ENCODE results near the gene CAD. TPM values are rescaled to one million over a fixed set of nuclear protein-coding genes. Genes with fewer than 3 reads are reported as not detected.
"Not testable (repeated sequence)": the region's sequence is repeated elsewhere in the genome, so short reads cannot be mapped to it uniquely, and the experiment has no call there.

The CAD gene
- polyA plus RNA-seq (ENCODE audit: insufficient read length in 3 of 3) = 10 to 100 TPM; 40.8 to 42.0 (median 41.9) TPM

GRCh38 chr2:27217173-27218121, at the start of gene CAD:
CAD (plus strand) TSS chr2:27217369; CDS start chr2:27217552, 183 bp downstream.
- DNase-seq (ENCODE audit: low read depth in 3 of 3, low spot score in 2 of 3) = peak in 2 of 3 donors; percentile 65

GRCh38 chr2:27170581-27171337, 46.4 kb upstream of the CAD start:
- DNase-seq (ENCODE audit: low read depth in 3 of 3, low spot score in 2 of 3) = no peak

- no peak for DNase-seq (ENCODE audit: low read depth in 3 of 3, low spot score in 2 of 3)
Measured at GRCh38 chr2:27171351-27171848, 45.8 kb upstream of the CAD start.

GRCh38 chr2:27174638-27175037, 42.5 kb upstream of the CAD start:
- DNase-seq (ENCODE audit: low read depth in 3 of 3, low spot score in 2 of 3) = no peak

GRCh38 chr2:27175330-27175729, 41.8 kb upstream of the CAD start:
- DNase-seq (ENCODE audit: low read depth in 3 of 3, low spot score in 2 of 3) = no peak

- DNase-seq (ENCODE audit: low read depth in 3 of 3, low spot score in 2 of 3) = not testable (repeated sequence)
Measured at GRCh38 chr2:27175781-27176180, 41.4 kb upstream of the CAD start.

GRCh38 chr2:27177441-27178351, 39.5 kb upstream of the CAD start:
- DNase-seq (ENCODE audit: low read depth in 3 of 3, low spot score in 2 of 3) = no peak

GRCh38 chr2:27178469-27178868, 38.7 kb upstream of the CAD start:
- no peak for DNase-seq (ENCODE audit: low read depth in 3 of 3, low spot score in 2 of 3)

- no peak for DNase-seq (ENCODE audit: low read depth in 3 of 3, low spot score in 2 of 3)
Measured at GRCh38 chr2:27179344-27180000, 37.7 kb upstream of the CAD start.

- no peak for DNase-seq (ENCODE audit: low read depth in 3 of 3, low spot score in 2 of 3)
Measured at GRCh38 chr2:27182346-27182745, 34.8 kb upstream of the CAD start.

- no peak for DNase-seq (ENCODE audit: low read depth in 3 of 3, low spot score in 2 of 3)
Measured at GRCh38 chr2:27184115-27184514, 33.1 kb upstream of the CAD start.

- no peak for DNase-seq (ENCODE audit: low read depth in 3 of 3, low spot score in 2 of 3)
Measured at GRCh38 chr2:27185331-27186026, 31.7 kb upstream of the CAD start.

GRCh38 chr2:27186613-27187345, 30.4 kb upstream of the CAD start:
- no peak for DNase-seq (ENCODE audit: low read depth in 3 of 3, low spot score in 2 of 3)

- no peak for DNase-seq (ENCODE audit: low read depth in 3 of 3, low spot score in 2 of 3)
Measured at GRCh38 chr2:27189989-27190388, 27.2 kb upstream of the CAD start.

- peak in 2 of 3 donors; percentile 36 to 47 for DNase-seq (ENCODE audit: low read depth in 3 of 3, low spot score in 2 of 3)
Measured at GRCh38 chr2:27191070-27191829, 25.9 kb upstream of the CAD start.

GRCh38 chr2:27194538-27195354, 22.4 kb upstream of the CAD start:
- no peak for DNase-seq (ENCODE audit: low read depth in 3 of 3, low spot score in 2 of 3)

GRCh38 chr2:27195799-27196198, 21.4 kb upstream of the CAD start:
- not testable (repeated sequence) for DNase-seq (ENCODE audit: low read depth in 3 of 3, low spot score in 2 of 3)
